ENCODE data around the gene UHRF2.
"Not testable (repeated sequence)": the region's sequence is repeated elsewhere in the genome, so short reads cannot be mapped to it uniquely, and the experiment has no call there.

The UHRF2 gene

GRCh38 chr9:6412487-6413364, at the start of gene UHRF2:
TSS of gene UHRF2 (plus strand) at chr9:6413199. CDS start at chr9:6413491, 292 bp downstream.
- no peak for FAIRE-seq

GRCh38 chr9:6367128-6367890, 45.7 kb upstream of the UHRF2 start:
- FAIRE-seq = no peak

- FAIRE-seq = no peak
These were observed 44.2 kb upstream of the UHRF2 start for GRCh38 chr9:6368831-6369230.

- FAIRE-seq = not testable (repeated sequence)
These were observed 31.5 kb upstream of the UHRF2 start for GRCh38 chr9:6381477-6382012.

- no peak for FAIRE-seq
These were observed 30.3 kb upstream of the UHRF2 start for GRCh38 chr9:6382681-6383080.

GRCh38 chr9:6383551-6384225, 29.3 kb upstream of the UHRF2 start:
- FAIRE-seq = no peak

- no peak for FAIRE-seq
These were observed 28.3 kb upstream of the UHRF2 start for GRCh38 chr9:6384732-6385131.

- no peak for FAIRE-seq
These were observed 13.9 kb upstream of the UHRF2 start for GRCh38 chr9:6399071-6399470.

- FAIRE-seq = no peak
These were observed 7.6 kb upstream of the UHRF2 start for GRCh38 chr9:6405371-6405770.

- no peak for FAIRE-seq
These were observed 5.2 kb upstream of the UHRF2 start for GRCh38 chr9:6407778-6408177.

GRCh38 chr9:6408320-6408719, 4.7 kb upstream of the UHRF2 start:
- FAIRE-seq = no peak

- FAIRE-seq = no peak
These were observed 3.2 kb upstream of the UHRF2 start for GRCh38 chr9:6409811-6410210.

- no peak for FAIRE-seq
These were observed 2.4 kb upstream of the UHRF2 start for GRCh38 chr9:6410633-6411032.

GRCh38 chr9:6413365-6414246, 607 bp downstream of the UHRF2 start:
- no peak for FAIRE-seq

- no peak for FAIRE-seq
These were observed 1.2 kb downstream of the UHRF2 start for GRCh38 chr9:6414247-6414641.

- FAIRE-seq = no peak
These were observed 2.3 kb downstream of the UHRF2 start for GRCh38 chr9:6415266-6415665.

GRCh38 chr9:6417186-6417585, 4.2 kb downstream of the UHRF2 start:
- FAIRE-seq = no peak

GRCh38 chr9:6418764-6419163, 5.8 kb downstream of the UHRF2 start:
- no peak for FAIRE-seq

- no peak for FAIRE-seq
These were observed 11.9 kb downstream of the UHRF2 start for GRCh38 chr9:6424940-6425339.

GRCh38 chr9:6426117-6426516, 13.1 kb downstream of the UHRF2 start:
- no peak for FAIRE-seq

GRCh38 chr9:6428940-6429889, 16.2 kb downstream of the UHRF2 start:
- FAIRE-seq = no peak

Measured in TTC549 (cell line).